ENCODE data around the gene KIAA1755.

Gene KIAA1755

DNA sequence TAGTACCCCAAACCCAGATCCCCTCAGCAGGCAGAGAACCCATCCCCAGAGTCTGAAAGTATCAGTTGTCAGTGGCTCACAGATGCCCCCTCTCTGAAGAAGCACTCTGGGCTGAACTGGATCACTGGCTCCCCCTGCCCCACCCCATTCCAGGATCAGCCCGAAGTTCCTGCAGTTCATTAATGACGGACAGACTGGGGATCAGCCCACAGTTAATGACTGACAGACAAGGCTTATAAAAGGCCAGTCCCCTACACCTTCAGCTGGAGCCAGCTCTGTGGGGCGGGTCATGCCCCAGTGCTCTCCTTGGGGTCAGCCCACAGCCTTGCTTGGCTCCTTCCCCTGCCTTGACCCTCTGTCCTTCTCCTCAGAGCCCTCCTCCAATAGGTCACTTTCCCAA is 21.7 kb downstream of the KIAA1755 start:
- DNase-seq = no peak

DNA sequence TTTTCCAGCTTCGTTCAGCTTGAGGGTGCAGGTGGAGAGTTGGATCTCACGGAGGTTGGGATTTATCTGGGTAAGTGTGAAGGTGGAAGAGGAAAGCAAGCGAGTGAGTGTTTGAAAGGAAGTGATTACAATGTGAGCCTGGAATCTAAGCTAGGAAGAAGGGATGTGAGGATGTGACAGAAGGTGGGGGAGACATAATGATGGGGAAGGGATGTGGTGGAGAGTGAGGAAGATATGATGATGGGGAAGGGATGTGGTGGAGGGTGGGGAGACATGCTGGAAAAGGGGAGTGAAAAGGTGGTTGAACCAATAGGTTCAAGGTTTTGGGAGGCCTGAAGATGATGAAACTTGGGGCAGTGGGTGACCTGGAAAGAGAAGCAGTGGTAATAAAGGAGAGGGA is 23.2 kb downstream of the KIAA1755 start:
- no peak for DNase-seq

DNA sequence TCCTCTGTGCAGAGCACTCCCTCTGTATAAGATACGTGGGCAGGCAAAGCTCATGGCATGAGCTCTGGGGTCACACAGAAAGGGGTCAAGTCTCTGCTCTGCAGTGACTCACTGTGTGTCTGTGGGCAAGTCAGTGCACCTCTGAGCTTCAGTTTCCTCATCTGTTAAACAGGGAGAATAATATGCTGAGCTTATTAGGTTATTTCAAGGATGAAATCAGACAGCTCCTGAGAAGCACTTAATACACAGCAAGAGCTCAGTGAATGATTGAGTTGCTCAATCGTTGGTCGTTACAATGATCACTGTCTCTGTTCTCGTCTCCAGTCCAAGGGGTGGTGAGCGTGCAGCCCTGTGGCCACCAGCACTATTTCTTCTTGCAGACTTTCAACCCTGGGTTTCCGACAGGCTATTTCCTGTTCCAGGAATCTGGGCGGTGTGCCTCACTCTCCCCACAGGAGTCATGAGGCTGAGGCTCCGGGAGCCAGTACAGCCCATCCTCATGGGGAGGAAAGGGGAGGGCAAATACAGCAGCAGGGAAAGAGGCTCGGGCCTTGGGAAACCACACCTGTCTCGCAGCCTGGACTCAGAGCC is 28.9 kb downstream of the KIAA1755 start:
- no peak for DNase-seq

DNA sequence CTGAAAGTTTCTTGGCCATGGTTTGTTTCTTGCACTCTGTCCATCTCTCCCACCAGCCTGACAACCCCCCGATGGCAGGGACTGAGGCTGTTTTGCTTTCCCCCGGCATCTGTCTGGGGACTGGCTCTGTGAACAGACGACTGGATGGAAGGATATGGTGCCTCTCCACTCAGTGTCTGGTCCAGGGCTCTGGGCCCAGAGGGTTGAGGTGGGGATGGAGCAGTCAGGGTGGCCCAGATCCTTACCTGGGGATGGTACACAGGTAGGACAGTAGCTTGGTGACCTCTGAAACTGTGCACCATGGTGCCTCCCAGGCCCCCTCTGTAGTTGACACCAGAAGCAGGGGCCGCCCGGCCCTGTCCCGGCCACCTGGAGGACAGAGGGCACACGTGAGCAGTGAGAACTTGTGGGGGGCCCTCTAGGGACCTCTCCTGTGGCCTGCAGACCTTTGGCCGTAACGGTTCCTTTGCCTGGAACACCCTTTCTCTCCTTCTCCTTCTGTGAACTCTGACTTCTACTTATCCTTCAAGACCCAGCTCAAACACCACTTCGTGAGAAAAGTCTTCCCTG is 29.5 kb downstream of the KIAA1755 start:
- no peak for DNase-seq

DNA sequence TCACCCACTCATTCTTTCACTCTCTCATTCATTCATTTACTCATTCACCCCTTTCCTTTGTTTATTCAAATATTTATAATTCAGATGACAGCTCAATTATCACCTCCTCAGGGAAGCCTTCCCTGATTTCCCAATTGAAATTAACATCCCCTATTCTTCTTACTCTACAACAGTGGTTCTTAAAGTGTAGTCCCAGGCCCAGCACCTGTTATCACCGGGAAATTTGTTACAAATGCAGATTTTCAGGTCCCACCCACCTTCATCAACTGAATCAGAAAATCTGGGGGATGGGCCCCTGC is 30.3 kb downstream of the KIAA1755 start:
- DNase-seq = no peak

DNA sequence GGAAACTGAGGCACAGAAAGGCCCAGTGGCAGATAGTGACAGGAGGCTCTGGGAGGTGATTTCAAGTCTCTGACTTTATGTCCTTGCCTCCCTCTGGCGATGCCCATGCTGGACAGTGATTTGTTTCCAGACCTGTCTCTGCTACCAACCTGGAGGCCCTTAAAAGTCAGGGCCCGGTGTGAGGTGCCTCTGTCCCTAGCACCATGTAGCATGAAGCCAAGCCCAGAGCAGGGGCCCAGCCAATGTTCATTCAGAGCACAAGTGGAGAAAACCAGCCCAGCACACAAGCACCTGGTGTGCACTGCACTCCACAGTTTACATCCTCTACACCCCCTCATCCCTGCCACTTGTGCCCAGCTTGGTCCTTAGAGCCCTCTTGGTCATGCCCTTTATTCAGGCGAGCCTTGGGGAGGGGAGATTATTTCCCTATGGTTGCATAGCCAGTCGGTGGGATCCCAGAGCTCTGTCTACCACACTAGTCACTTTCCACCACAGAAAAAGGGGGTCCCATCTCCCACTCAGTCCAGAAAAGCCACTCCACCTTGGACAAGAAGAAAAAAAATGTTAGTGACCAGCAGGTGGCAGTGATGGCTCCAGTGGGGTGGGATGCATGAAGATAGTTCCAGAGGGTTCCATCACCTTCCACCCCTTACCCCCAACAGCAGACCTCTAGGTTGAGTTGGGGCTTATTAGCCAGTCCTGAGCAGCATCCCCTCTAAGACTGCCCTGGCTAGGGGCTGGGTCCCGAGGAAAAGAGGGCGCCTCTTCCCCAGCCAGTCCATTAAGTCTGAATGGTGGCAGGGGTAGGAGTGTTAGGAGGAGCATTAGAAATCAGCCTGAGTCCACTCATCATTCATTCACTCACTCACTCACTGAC is 30.9 kb downstream of the KIAA1755 start:
- DNase-seq = peak; percentile 7

DNA sequence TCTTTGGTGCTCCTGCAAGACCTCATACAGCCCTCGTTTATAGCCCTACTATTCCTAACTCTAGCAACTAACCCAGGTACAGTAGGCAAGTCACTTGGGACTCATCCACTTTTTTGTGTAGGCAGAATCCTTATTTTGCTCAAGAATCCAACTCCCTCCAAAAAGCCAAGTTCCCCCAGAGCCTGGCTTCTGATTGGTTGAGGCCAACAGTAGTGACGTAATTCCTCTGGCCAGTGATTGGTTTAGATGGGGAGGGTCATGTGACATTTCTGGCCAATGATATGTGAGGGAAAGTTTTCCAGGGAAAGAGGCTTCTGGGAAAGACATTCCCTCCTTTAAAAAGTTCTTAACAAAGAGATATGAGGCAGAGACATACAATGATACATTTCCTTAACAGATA is 32.1 kb downstream of the KIAA1755 start:
- no peak for DNase-seq

DNA sequence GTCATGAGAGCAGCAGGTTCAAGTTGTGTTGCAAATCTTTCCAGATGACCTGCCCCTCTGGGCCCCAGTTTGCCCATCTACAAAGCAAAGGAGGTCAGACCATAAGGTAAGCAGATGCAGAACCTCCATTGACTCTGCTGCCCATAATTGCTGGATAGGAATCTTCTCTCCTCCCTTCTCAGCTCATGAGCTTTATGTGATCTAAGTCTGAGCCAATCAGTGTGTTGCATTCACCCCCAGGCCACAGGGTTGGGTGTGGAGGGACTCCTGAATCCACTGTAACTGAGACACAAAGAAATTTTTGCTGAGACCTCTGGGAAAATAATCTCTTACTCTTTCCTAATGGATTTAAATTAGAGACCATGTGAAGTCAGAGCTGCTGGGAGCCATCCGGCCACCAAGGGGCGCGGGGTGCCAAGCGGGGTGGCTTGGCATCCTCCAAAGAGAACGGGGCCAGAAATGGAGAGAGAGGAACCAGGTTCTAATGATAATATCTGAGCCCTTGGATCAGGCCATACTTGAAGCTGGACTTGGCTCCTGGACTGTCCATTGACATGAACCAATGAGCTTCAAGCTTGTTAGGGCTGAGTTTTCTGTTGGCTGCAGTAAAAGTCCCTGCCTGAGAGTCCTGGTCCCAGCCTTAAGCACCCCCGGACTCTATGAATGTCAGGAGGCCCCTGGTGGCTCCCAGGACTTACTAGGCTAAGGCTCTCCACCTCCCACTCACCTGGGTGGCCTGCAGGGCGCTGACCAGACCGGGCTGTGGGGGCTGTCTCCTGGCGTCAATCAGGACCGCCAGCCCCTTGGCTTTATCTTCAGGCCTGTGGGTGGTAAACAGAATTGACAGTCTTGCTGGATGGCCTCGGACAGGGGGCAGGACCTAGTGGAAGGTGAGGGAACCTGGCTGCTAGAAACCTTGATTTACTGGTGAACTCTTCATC is 32.8 kb downstream of the KIAA1755 start:
- no peak for DNase-seq

DNA sequence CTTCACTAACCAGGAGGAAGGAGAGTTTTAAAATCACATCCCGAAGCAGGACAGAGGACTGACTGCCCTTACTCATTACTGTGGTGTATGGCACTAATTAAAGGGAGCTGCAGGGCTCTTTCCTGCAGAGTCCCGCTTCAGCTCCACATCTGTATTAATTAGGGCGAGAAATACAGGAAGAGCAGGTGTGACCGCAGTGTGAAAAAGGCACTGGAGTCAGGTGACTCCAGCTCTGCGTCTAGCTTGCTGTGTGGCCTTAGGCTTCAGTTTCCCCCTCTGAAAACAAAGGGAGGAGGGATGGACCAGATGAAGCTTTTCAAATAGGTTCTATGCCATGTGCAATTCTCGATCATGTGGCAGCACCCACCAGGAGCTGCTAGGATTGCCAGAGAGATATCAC is 34.0 kb downstream of the KIAA1755 start:
- DNase-seq = no peak

DNA sequence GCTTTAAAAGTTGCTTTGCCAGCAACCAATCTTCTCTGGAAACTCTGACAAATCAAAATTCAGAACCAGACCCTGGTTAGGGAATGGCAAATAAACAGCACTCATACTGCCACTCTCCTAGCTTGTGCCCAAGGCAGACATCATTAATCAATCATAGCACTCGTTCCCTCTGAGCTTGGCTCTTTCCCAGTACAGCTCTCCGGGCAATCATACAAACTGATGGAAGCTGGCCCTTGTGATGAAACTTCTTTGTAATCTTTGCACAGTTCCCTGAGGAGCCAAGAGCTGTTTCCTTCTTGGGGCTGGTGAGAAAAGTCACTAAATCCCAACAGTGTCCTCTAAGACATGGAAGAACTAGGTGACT is 34.7 kb downstream of the KIAA1755 start:
- no peak for DNase-seq

DNA sequence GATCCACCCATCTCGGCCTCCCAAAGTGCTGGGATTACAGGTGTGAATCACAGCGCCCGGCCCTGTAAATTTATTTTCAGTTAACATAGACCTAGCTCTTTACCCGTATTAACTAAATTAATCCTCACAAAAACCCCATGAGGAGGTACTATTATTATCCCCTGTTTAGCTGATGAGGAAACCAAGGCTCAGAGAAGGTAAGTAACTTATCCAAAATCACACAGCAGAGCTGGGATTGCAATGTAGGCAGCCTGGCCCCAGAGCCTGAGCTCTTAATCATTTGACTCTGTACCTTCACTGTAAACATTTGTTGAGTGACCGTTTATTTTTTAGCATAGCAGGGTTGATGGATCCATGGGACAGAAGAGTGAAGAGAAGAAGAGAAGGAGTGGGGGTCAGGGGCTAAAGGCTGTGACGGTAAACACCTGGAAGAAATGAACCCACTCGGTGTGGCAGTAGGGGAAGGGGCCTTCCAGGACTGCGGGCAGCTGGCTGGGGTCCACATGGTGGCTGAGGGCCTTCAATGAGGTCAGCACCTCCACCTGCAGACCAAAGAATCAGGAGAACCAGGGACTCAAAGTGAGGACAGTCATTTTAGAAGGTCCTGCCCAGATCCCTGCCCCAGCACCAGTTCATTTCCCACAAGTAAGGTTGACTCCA is 35.2 kb downstream of the KIAA1755 start:
- DNase-seq = no peak

DNA sequence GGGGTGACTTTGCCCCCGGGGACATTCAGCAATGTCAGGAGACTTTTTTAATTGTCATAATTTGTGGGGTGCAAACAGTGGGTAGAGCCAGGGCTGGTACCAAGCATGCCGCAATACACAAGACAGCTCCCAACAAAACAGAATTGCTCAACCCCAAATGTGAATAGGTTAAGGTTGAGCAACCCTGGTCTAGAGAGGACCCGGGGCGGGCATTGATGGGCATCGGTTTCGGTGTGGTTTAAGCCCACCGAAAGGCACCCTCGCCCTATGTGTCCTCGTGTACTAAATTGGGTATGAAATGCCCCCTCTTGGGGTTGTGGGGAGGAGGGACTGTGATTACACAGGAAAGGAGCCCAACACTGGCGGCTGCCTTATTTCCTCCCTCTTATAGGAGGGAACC is 36.0 kb downstream of the KIAA1755 start:
- no peak for DNase-seq

DNA sequence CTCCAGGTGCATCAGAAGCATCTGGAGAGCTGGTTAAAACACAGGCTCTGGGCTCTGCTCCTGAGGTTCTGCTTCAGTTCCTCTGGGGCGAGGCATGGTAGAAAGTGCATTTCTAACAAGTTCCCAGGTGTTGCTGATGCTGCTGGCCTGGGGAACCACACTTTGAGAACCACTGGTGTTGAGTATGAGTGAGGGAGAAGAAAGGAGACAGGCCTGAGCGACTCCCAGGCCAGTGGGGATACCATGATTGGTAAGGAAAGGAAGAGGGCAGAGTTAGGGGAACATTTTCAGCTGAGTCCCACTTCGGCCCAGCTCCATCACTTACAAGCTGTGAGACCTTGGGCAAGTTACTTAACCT is 36.8 kb downstream of the KIAA1755 start:
- no peak for DNase-seq

DNA sequence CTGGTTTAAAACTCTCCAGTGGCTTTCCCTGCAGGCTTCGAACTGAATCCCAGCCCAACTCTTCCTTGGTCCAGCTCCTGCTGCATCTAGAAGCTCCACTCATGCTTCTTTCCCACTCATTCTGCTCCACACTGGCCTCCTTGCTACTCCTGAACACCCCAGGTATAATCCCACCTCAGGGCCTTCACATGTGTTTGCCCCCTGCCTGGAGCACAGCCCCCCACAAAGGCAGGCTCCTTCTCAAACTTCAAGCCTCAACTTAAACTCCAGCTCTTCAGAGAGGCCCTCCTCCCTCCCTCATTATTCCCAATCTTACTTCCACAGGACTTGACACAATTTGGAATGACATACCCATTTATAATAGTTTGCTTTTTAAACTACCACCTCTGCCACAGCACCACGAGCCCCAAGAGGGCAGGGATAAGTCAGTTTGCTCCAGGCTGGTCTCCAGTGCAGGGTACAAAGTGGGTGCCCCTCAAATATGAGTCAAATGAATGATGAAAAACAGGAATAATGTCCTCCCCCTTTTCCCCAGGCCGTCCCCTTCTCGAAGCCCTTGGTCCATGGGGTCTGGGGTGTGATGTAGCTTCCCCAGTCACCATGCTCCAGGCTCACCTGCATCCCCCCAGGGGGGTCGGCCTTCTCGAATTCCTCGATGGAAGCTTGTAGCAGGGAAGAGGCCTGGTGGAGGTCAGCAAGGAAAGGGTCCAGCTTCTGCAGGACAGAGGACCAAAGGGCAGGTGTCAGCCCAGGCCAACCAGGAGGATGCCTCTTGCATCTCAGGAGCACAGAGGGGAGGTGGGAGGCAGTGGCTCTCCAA is 37.4 kb downstream of the KIAA1755 start:
- DNase-seq = no peak

DNA sequence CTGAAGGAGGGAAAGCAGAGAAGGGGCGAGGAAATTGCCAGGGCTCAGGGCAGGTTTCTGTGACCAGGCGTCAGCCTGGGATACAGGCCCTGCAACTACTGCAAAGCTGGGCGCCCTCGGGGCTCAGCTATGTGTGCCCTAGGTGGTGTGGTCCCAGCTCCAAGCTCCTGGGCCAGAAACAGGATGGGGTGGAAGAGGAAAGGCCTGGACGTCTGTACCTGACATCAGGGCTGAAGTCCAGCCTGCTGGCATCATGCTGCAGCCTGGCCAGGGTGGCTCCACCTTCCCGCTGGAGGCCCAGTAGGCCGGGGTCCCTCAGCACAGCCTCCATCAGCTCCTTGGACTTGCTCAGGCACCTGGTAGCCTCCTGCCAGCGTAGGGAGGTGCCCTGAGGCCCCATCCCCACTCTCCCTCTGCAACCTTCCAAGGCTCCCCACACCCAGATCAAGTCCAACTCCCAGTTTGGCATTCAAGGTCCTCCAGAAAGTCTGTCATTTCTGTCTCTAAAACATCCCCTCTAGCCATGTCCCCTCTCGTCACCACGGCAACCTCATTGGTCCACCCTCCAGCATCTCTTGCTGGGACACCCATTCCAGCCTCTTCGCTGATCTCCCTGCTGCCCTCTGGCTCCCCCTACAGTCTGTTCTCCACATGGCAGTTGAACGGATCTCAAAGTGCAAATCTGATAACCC is 38.2 kb downstream of the KIAA1755 start:
- peak; percentile 71 for DNase-seq

DNA sequence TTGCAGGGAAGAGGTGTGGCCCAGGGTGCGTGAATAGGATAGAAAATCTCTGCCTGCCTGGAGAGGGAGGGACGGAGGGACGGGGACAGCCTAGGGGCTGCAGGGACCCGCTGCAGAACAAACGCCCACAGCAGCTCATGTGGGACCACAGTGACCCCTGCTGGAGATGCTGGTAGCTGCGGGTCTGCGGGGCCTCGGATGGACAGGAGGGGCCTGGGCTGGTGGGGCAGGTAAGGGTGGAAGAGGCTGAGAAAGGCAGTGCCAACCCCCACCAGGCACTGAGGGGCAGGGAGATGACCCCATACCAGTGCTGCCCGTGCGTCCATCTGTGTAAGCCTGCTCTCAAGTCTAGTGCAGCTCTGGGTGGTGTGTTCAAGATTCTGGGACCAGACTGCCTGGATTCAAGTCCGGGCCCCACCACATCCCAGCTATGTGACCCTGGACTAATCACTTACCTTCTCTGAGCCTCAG is 39.4 kb downstream of the KIAA1755 start:
- DNase-seq = peak; percentile 78

DNA sequence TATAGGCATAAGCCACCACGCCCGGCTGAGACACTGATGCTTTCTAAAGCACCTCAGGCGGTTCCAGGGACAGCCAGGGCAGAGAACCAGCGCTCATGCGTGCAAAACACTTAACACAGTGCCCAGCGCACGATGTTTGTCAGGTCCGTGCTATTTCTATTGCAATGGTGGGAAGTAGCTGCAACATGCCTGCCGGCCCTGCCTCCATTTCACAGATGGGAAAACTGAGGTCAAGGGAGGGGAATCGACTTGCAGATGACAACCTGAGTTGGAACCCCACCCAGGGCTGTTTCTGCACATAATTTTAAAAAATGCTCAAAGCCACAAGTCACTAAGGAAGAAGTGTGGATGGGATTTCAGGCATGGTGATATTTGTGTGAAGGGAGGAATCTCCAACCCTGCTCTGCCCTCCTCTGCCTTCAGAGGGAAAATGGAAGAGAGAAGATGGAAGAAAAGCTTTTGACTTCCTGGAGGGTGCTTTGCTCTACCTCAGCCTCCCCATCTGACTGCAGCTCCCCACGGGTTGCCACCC is 39.9 kb downstream of the KIAA1755 start:
- no peak for DNase-seq

DNA sequence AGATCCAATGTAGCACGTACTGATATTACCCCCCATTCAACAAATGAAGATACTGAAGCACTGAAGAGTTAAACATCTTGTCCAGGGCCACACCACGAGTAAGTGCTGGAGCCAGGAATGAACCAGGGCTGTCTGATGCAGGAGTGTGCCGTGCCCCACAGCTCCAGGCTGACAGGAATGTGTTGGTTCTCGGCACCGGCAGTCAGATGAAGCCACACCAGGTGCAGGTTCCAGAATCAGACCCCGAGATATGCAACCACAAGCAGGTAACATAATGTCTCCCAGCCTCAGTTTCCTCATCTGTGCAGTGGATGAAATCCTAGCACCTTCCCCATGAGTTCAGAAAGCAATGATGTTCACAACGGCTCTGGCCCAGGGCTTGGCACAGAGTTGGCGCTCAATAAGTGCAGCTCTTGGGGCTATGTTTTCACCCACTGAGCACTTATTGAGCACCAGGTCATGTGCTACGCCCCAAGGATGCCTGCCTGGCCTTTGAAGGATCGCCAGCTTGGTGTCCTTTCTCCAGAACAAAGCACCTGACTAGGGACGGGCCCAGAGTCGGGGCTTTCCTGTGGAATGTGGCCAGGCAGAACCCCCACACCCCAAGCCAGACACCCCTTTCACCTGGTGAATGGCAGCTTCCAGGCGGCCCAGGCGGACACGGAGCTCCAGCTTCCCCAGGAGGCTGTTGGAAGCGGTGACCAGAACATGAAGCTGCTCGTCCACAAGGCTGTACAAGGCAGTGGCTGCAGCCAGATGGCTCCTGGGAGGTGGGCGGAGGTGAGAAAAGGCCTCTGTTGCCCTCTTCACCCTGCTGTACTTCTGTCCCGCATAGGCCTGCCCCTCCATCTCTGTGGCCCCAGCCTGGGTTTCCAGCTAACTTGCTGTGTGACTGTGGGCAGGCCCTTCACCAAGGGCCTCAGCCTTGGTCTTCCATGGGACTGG is 41.3 kb downstream of the KIAA1755 start:
- no peak for DNase-seq

DNA sequence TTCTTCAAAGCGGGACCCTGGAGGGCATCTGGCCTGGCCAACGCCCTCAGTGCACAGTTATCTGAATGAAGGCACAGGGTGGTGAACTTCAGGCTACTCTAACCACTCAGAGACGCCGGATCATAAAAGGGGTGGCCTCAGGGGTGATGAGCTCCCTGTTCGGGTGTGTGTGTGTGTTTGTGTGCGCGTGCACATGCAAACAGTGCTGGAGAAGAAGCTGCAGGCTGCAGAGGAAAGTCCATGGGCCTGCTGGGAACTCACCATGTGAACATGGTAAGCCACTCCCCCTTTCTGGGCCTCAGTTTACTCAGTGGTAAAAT is 42.0 kb downstream of the KIAA1755 start:
- no peak for DNase-seq

All from stimulated activated CD4-positive, alpha-beta T cell treated with anti-CD3 and anti-CD28 coated beads, Interleukin-15, amount 100 ng/mL, for 24 hours (primary cell).